Cerebellar nuclear complex (tissue), 1 donor: ENCODE measurements around the gene ENKD1.
A peak's percentile ranks its signal among the peaks of the same experiment; 100 is the strongest.
"Not testable (repeated sequence)": the region's sequence is repeated elsewhere in the genome, so short reads cannot be mapped to it uniquely, and the experiment has no call there.

Experiments used
- DNase-seq, 2 experiments: peaks; one replicate each; lab custom pipeline; 2025; lab: John Stamatoyannopoulos, UW

Gene ENKD1, protein sequence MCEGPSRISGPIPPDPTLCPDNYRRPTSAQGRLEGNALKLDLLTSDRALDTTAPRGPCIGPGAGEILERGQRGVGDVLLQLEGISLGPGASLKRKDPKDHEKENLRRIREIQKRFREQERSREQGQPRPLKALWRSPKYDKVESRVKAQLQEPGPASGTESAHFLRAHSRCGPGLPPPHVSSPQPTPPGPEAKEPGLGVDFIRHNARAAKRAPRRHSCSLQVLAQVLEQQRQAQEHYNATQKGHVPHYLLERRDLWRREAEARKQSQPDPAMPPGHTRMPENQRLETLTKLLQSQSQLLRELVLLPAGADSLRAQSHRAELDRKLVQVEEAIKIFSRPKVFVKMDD

DNA sequence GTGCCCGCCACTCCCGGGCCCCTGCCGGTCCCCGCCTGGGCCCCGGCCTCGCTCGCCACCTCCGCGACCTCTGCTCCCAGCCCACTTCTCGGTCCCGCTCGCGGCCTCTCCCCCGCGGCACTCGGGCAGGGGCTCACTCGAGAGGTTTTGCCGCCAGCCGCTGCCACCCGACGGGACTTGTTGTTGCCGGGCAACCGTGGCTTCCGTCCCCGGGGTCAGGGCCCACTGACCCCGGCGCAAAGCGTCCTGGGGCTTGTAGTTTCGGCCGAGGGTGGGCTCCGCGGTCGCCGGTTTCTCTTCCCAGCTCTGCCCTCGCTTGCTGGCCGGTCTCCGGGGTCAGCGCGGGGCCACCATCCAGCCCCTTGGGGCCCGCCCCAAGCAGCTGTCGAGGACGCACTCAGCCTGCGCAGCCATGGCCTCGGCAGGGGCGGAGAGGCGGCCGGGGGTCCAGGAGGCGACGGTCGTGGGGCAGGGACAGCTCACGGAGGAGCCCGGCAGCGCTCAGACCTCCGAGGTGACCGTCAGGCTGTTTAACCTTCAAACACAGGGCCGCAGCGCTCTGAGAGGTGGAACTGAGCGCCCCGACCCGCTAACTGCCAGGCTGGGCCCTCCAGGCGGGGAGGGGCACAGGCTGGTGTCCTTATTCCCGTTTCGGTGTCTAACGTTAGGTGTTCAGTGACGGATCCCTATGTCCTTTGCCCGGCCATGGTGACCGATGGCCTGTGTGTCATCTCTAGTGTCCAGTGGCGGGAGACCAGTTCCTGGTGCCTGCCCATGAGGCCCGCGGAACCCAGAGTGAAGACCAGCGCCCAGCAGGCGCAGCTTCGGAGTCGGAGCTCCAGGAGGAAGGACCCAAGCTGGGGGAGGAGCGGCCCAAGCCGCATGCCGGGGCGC lies at the start of gene ENKD1, which contains the start of gene C16orf86:
ENKD1 (minus strand) TSS at position 192 of the 894 bp plus-strand sequence. CDS start 308 bp downstream, outside the sequence.
C16orf86 (plus strand) TSS at position 256 of the 894 bp plus-strand sequence; CDS start at position 413, 157 bp downstream.
- no peak for DNase-seq

DNA sequence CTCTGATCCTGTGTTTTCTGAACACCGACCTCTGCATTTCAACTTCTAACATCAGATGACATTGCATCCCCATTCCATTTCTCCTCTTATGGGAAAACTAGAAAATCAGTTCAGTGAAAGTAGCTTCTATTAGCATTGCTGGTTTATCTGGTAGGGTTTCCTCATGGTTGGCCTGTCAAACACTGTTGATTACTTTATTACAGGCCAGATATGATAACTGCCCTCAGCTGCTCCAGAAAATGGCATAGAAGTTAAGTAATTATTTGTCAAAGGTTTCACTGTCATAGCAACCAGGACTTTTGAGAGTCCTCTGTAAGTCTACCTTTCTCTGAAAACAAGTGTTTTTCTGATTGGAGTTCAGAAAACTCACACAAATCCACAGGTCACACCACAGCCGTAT lies 49.5 kb upstream of the ENKD1 start:
- DNase-seq = no peak

DNA sequence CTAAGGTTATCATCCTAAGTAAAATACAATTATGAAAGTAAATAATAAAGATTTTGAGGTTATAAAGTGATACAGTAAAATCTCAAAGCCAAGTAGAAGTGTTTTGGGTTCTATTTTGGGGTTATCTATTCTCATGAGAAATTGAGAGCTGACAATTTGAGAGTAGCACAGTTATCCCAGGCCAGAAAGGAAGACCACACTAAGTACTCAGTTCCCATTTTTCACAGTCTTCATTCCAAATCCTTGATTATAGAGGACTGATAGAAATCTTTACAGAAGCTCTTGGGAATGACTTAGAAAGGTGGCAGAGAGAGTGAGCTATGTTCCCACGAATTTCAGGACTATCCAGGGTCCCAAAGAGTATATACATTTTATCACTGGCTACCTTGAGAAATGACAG lies 48.0 kb upstream of the ENKD1 start:
- DNase-seq = no peak

DNA sequence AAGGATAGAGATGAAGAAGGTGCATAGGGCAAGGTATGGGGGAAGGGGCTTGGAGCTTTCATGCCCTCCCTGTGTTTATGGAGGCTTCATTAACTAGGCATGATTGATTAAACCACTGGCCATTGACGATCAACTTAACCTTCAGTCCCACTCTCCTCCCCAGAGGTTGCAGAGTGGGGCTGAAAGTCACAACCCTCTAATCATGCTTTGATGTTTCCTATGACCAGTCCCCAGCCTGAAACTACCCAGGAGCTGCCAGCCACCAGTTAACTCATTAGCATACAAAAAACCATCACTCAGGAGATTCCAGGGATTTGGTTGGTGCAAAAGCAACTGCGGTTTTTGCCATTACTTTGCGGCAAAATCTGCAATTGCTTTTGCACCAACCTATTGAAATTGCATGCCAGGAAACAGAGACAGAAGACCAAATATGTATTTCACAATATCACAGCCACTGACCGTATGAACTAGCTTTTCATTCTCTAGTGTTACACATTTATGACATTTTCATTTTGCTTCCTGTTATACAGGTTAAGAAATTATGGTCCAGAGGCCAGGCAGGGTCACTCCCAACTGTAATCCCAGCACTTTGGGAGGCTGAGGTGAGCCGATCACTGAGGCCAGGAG lies 47.2 kb upstream of the ENKD1 start:
- no peak for DNase-seq

DNA sequence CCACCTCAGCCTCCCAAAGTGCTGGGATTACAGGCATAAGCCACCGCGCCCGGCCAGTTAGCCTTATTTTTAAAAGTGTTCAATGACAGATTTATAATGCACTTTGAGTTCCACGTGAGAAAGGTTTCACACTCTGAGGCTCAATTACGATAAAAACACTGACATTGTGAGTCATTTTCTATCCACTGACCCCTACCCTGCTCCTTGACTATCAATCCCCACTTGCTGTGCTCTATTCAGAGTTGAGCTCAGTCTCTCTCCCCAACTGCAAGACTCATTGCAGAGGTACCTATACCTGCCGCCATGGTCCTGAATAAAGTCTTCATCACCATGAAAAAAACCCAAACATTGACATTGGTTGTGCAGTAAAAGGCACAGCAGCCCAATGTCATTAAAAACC lies 44.1 kb upstream of the ENKD1 start:
- DNase-seq = no peak

DNA sequence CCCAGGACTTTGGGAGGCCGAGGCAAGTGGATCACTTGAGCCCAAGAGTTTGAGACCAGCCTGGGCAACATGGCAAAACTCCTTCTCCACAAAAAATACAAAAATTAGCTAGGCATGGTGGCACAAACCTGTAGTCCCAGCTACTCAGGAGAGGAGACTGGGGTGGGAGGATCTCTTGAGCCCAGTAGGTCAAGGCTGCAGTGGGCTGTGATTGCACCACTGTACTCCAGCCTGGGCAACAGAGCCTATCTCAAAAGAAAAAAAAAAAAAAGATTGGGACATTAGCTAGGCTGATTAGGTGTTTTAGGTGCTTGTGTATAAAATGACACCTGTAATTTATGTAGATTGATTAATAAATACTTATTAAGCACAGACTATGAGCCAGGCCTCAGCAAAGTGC lies 42.5 kb upstream of the ENKD1 start:
- DNase-seq = no peak

DNA sequence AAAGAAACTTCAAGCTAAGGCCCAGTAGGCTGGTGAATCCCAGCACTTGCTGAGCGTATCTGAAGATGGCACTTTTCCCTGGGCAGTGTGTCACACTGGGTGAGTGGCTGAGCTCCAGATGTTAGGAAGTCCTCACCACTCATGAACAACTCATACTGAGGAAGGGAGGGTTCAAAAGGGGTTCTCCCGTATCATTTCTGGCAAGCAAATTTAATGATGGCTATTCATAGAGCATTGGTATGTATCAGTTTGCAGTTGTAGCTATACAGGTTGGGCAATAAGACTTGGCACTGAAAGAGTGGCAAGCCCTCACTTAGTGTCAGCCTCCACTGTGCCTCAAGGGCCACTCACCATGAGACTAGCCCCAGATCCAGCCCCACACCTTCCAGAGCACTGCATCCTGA lies 41.8 kb upstream of the ENKD1 start:
- DNase-seq = no peak

DNA sequence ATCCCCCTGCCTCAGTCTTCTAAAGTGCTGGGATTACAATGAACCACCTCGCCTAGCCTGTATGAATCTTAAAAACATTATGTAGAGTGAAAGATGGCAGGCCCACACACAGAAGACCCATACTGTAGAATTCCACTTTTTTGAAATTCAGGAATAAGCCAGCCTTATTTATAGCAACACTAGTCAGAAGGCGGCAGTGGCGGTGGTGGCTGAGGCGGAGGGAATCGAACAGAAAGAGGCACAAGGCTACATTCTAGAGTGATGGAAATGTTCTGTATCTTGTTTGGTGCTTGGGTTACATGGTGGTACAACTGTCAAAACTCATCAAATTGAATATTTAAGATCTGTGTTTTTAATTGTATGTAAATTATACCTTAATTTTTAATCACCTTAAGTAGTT lies 41.2 kb upstream of the ENKD1 start:
- DNase-seq = no peak

DNA sequence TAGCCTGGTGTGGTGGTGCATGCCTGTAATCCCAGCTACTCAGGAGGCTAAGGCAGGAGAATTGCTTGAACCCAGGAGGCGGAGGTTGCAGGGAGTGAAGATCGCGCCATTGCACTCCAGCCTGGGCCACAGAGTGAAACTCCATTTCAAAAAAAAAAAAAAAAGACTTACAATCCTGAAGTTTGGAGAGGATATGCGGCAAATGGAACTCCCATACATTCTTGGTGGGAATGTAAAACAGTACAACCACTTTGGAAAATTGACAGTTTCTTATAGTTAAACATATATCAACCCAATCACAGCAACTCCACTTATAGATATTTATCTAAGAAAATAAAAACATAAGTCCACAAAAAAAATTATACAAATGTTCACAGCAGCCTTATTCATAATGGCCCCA lies 40.7 kb upstream of the ENKD1 start:
- DNase-seq = no peak

DNA sequence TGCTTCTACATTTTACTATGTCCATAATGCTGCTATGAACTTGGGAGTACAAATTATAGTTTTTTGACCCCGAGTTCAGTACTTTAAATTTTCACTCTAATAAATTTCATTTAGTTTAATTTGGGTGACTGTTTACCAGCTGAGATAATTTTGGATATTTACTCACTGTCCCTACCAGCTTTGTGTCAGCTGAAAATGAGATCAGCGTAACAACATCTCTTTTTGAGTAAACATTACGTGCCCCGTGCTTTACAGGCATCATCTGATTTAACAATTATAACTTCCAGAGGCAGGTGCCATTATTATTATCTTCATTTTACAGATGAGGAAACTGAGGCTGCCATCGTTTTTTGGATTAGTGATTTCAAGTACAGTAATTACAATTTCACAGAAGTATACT lies 37.6 kb upstream of the ENKD1 start:
- DNase-seq = no peak

DNA sequence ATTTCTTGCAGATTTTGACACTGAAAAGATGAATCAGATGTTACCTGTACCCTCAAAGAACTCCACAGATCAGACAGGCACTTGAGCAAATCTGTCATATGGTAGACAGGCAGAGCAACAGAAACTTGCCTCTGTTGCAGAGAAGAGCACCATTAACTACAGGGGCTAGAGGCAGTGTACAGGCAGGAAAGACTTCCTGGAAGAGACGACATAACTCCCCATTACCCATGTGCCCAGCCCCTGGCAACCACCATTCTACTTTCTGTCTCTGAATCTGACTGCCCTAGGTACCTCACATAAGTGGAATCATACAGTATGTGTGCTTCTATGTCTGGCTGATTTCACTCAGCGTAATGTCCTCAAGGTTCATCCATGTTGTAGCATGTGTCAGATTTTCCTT lies 37.1 kb upstream of the ENKD1 start:
- DNase-seq = no peak

DNA sequence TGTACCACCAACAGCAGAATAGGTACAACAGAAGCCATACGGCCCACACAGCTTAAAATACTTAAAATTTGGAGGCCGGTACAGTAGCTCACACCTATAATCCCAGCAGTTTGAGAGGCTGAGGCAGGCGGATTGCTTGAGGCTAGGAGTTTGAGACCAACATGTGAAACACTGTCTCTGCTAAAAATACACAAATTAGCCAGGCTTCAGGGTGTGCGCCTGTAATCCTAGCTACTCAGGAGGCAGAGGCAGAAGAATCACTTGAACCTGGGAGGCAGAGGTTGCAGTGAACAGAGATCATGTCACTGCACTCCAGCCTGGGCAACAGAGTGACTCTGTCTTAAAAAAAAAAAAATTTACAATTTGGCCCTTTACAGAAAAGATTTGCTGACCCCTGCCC lies 35.6 kb upstream of the ENKD1 start:
- no peak for DNase-seq

DNA sequence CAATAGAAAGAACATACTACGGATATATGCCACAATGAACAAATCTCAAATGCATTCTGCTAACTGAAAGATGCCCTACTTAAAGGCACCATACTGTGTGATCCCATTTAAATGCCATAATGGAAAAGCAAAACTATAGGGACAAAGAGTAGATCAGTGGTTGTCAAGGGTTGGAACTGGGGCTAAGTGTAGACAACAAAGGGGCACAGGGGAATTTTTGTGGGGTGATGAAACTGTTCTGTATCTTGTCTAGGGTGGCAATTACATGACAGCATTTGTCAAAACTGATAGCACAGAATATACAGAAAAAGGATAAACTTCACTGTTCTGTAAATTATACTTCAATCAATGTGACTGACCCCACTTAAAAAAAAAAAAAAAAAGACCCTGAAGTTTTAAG lies 34.9 kb upstream of the ENKD1 start:
- DNase-seq = peak in 1 of 2 experiments; percentile 16

DNA sequence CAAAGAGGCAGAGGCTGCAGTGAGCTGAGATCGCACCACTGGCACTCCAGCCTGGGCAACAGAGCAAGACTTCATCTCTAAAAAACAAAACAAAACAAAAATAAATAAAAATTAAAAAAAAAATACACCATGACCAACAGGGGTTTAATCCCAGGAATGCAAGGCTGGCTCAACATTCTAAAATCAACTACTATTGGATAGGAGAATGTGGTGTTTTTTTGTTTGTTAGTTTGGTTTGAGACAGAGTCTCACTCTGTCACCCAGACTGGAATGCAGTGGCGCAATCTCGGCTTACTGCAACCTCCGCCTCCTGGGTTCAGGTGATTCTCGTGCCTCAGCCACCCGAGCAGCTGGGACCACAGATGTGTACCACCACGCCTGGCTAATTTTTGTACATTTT lies 32.7 kb upstream of the ENKD1 start:
- DNase-seq = no peak

DNA sequence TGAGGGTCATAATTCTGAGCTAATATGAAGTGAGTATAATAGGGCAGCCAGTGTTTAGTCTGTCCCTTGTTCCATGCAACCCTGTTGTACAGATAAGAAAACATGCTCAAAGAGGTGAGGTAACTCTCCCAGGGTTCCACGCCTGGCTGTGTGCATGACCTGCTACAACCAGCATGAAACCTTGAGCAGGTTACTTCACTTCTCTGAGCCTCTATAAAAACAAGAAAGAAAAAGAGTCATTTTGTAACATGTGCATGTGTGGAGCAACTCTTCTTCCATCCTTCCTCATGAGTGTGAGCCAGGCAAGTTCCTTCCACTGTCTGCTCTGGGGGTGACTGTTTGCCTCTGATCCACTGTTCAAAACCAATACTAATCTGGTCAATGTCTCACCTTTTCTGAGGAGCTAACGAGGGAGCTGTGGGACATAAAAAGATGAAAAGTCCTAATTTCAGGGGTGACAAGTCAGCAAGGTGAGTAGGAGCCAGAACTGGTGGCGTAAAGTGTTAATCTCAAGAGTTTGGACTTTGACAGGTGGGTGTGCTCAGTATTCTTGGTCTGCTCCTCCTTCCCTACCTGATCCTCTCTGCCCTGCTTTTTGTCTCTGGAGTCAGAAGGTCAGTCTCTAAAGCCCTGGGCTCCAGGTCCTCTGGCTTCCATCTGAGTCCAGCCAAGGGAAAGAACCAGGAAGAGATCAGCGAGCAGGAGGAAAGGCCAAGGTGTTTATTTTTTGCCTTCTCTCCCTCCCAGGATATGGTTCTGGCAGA lies 31.1 kb upstream of the ENKD1 start:
- DNase-seq = no peak

DNA sequence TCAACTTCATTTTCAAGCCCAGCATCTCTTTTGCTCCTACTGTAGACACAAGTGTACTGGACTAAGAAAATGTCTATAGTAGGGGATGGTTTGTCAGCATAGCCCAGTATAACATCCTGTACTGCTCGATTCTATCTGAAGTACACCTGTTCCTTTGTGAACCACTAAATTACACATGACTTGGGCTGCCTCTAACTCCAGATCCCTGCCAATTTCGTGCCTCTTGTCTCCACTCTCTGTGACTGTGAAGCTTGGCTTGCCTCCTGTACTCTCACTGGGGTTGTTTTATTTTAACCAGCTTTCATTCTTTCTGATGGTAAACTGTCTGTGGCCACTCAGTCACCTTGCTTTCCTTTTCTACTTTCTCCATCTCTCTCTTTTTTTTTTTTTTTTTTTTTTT lies 28.1 kb upstream of the ENKD1 start:
- DNase-seq = peak; percentile 12 to 61

DNA sequence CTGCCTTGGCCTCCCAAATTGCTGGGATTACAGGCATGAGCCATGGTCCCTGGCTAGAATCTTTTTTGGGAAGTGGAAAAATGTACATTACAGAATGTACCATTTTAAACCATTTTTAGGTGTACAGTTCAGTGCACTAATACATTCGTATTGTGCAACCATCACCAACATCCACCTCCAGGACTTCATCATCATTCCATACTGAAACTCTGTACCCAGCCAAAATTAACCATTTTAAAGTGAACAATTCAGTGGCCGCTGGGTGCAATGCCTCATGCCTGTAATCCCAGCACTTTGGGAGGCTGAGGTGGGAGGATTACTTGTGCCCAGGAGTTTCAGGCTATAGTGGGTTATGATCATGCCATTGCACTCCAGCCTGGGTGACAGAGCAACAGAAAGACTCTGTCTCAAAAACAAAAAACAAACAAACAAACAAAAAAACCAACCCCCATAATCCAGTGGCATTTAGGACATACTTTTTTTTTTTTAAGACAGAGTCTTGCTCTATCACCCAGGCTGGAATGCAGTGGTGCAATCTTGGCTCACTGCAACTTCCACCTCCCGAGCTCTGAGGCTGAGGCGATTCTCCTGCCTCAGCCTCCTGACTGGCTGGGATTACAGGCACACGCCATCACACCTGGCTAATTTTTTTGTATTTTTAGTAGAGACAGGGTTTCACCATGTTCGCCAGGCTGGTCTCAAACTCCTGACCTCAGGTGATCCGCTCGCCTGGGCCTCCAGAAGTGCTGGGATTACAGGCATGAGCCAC lies 27.2 kb upstream of the ENKD1 start:
- not testable (repeated sequence) for DNase-seq

DNA sequence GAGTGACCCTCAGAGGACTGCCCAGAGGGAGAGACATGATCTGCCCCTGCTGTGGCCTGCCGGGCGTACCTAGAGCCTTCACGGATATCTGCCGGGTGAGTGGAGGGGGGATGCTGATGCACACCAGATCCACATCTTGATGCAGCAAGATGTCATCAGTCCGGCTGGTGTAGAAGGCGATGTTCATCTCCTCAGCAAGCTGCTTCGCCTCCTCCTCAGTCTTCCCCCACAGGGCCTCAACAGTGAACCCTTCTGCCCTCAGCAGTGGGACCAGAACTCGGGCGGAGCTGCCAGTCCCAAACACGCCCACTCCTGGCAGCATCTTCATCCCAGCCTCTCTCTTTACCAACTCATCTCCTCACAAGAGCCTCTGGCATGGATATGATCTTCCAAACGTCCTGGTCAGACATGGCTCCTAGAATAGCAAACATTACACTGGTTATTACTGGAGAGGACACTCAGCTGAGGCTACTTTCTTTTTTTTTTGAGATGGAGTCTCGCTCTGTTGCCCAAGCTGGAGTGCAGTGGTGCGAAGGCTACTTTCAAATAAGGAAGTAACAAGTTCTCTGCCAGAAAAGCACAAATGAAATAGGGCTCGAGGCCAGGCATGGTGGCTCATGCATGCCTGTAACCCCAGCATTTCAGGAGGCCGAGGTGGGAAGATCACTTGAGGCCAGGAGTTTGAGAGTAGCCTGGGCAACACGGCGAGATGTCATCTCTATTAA lies 19.0 kb upstream of the ENKD1 start:
- no peak for DNase-seq

DNA sequence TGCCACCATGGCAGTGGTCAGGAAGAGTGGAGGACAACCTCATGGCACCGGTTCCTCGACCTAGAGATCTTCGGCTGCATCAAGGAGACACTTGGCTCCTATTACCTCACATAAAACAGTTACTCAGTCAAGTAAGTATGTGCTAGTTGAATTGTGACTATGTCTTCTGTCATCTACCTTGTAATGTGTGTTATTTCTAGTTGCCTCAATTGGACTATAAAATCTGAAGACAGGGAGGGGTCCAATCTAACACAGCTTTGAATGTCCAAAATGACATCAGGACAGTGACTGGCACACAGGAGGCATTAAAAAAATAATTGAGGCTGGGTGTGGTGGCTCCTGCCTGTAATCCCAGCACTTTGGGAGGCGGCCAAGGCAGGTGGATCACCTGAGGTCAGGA lies 17.2 kb upstream of the ENKD1 start:
- DNase-seq = no peak
